IMR-90 (cell line): Measurements from ENCODE around the gene PLCL1. TPM values are rescaled to one million over a fixed set of nuclear protein-coding genes. Genes with fewer than 3 reads are reported as not detected.

ENCODE experiments used
- ATAC-seq: fragments of 200-7000 bp; cut with Tn5 transposase; 2 replicates; pipeline ENCODE4 v1.9.1; 2020; ENCODE audit warnings: low read depth, mild to moderate bottlenecking, moderate library complexity
- BruUV-seq: library from RNA; stranded (reverse); fragments of 400-500 nt; replicated peaks from 2 replicates; lab custom pipeline; 2021; lab: Mats Ljungman, UMichigan
- CTCF ChIA-PET: fragments of 300-600 bp; formaldehyde crosslinking; extraction: SDS; loops from one replicate; lab custom pipeline; 2021; ENCODE audit warnings: antibody characterized with exemption; lab: Yijun Ruan, JAX
- POLR2A ChIA-PET: fragments of 300-600 bp; sonication (Branson Sonifier 250); formaldehyde crosslinking; loops from one replicate; lab custom pipeline; 2022; ENCODE audit warnings: antibody characterized with exemption; ENCODE audit not compliant: unreplicated experiment; lab: Charles Lee
- DNase-seq: peaks from one replicate; pipeline ENCODE4 v3.0.0; 2013
- H2AFZ ChIP-seq: replicated peaks from 2 replicates; pipeline ENCODE3; 2013; ENCODE audit warnings: low read length, mild to moderate bottlenecking; ENCODE audit not compliant: poor library complexity
- H2AK5ac ChIP-seq: 2 replicates; pipeline ENCODE4 v1.6.1; 2013; ENCODE audit warnings: low read depth, low read length, inconsistent platforms
- H2AK9ac ChIP-seq: replicated peaks from 2 replicates; pipeline ENCODE3; 2013; ENCODE audit warnings: mild to moderate bottlenecking, low read depth, low read length, moderate library complexity; ENCODE audit not compliant: poor library complexity
- H2BK120ac ChIP-seq: 2 replicates; pipeline ENCODE4 v1.6.1; 2013; ENCODE audit warnings: low read depth, low read length, inconsistent platforms
- H2BK15ac ChIP-seq: 3 replicates; pipeline ENCODE4 v1.6.1; 2013; ENCODE audit warnings: low read depth, low read length, inconsistent platforms
- H2BK20ac ChIP-seq: 2 replicates; pipeline ENCODE4 v1.6.1; 2013; ENCODE audit warnings: low read depth, mild to moderate bottlenecking, inconsistent platforms, low read length, moderate library complexity
- H2BK5ac ChIP-seq: 2 replicates; pipeline ENCODE4 v1.6.1; 2013; ENCODE audit warnings: mild to moderate bottlenecking, low read depth, low read length, inconsistent platforms; ENCODE audit not compliant: poor library complexity, severe bottlenecking
- H3K14ac ChIP-seq: replicated peaks from 2 replicates; pipeline ENCODE4 v1.6.1; 2013; ENCODE audit warnings: low read depth, low read length, inconsistent platforms
- H3K18ac ChIP-seq: 2 replicates; pipeline ENCODE4 v1.6.1; 2013; ENCODE audit warnings: low read depth, low read length, control low read depth
- H3K23ac ChIP-seq: 2 replicates; pipeline ENCODE4 v1.6.1; 2013; ENCODE audit warnings: low read depth, low read length, inconsistent platforms
- H3K27ac ChIP-seq: 2 replicates; pipeline ENCODE4 v1.5.1; 2013; ENCODE audit warnings: mild to moderate bottlenecking, control low read depth, low read length; ENCODE audit not compliant: insufficient read depth
- H3K27me3 ChIP-seq: 2 replicates; pipeline ENCODE4 v1.6.1; 2013; ENCODE audit warnings: low read length; ENCODE audit not compliant: control insufficient read depth, insufficient read depth
- H3K36me3 ChIP-seq: 2 replicates; pipeline ENCODE4 v1.6.1; 2013; ENCODE audit warnings: low read length, mixed read lengths; ENCODE audit not compliant: control insufficient read depth, insufficient read depth
- H3K4ac ChIP-seq: 2 replicates; pipeline ENCODE4 v1.6.1; 2013; ENCODE audit warnings: low read depth, low read length, inconsistent platforms
- H3K4me1 ChIP-seq: 2 replicates; pipeline ENCODE4 v1.6.1; 2013; ENCODE audit warnings: low read length, mixed read lengths; ENCODE audit not compliant: control insufficient read depth, insufficient read depth
- H3K4me2 ChIP-seq: 2 replicates; pipeline ENCODE4 v1.6.1; 2013; ENCODE audit warnings: low read depth, mild to moderate bottlenecking, control low read depth, low read length, moderate library complexity
- H3K4me3 ChIP-seq: 2 replicates; pipeline ENCODE4 v1.5.1; 2013; ENCODE audit warnings: low read depth, mild to moderate bottlenecking, control low read depth, low read length, moderate library complexity; ENCODE audit not compliant: insufficient read depth
- H3K56ac ChIP-seq: 2 replicates; pipeline ENCODE4 v1.6.1; 2013; ENCODE audit warnings: low read length, inconsistent platforms; ENCODE audit not compliant: insufficient read depth; ENCODE audit errors: extremely low read depth
- H3K79me1 ChIP-seq, 2 experiments: 2 replicates each; pipeline ENCODE4 v1.6.1; 2013; ENCODE audit warnings: low read length in 2 of 2, inconsistent platforms in 1 of 2, low read depth in 1 of 2
- H3K9ac ChIP-seq: 2 replicates; pipeline ENCODE4 v1.6.1; 2013; ENCODE audit warnings: low read depth, low read length, control low read depth
- H3K9me1 ChIP-seq: 2 replicates; pipeline ENCODE4 v1.6.1; 2013; ENCODE audit warnings: low read length, inconsistent platforms; ENCODE audit not compliant: insufficient read depth
- H3K9me3 ChIP-seq: 2 replicates; pipeline ENCODE4 v1.6.1; 2013; ENCODE audit warnings: low read length; ENCODE audit not compliant: control insufficient read depth, insufficient read depth
- H4K20me1 ChIP-seq: 2 replicates; pipeline ENCODE4 v1.6.1; 2013; ENCODE audit warnings: low read length, inconsistent platforms; ENCODE audit not compliant: insufficient read depth
- H4K5ac ChIP-seq: 2 replicates; pipeline ENCODE4 v1.6.1; 2013; ENCODE audit warnings: mild to moderate bottlenecking, low read depth, low read length, control low read depth
- H4K8ac ChIP-seq, 2 experiments: 2 replicates each; pipeline ENCODE4 v1.6.1; 2013; ENCODE audit warnings: low read depth in 2 of 2, low read length in 2 of 2, control low read depth in 1 of 2, inconsistent platforms in 1 of 2
- H4K91ac ChIP-seq: 2 replicates; pipeline ENCODE4 v1.6.1; 2013; ENCODE audit warnings: low read depth, low read length, inconsistent platforms; ENCODE audit not compliant: insufficient read depth
- BHLHE40 ChIP-seq: fragments of 150-350 bp; IDR thresholded peaks from 2 replicates; pipeline ENCODE4 v1.6.1; 2016; ENCODE audit warnings: mild to moderate bottlenecking, low read depth, low read length
- FOS ChIP-seq: fragments of 150-350 bp; IDR thresholded peaks from 2 replicates; pipeline ENCODE4 v1.6.1; 2016; ENCODE audit warnings: low read depth, low read length
- MAFK ChIP-seq: IDR thresholded peaks from 2 replicates; pipeline ENCODE4 v1.6.1; 2012; ENCODE audit warnings: low read depth, low read length, improper control_type of control experiment
- MXI1 ChIP-seq: IDR thresholded peaks from 2 replicates; pipeline ENCODE4 v1.6.1; 2012; ENCODE audit warnings: low read depth, mild to moderate bottlenecking, low read length, moderate library complexity, borderline replicate concordance
- RFX5 ChIP-seq: IDR thresholded peaks from 2 replicates; pipeline ENCODE4 v1.8.0; 2012; ENCODE audit warnings: low read depth, mild to moderate bottlenecking, low read length, moderate library complexity
- WGBS, 2 experiments: methylation state at CpG; one replicate each; pipeline versions ENCODE4 v1.1.5 to v1.1.7; 2013; ENCODE audit warnings: missing lambda C conversion rate in 2 of 2; ENCODE audit not compliant: insufficient read length in 1 of 2; ENCODE audit errors: extremely low coverage in 2 of 2; 5-methylcytosine and 5-hydroxymethylcytosine counted together
- dilution Hi-C: fragments of 300-500 bp; cut with HindIII; formaldehyde crosslinking; loops from one replicate; pipeline ENCODE4 v1.14.3; 2018; ENCODE audit warnings: low sequenced_read_pairs; ENCODE audit not compliant: unreplicated experiment
- in situ Hi-C: fragments of 300-500 bp; cut with MboI; formaldehyde crosslinking; loops from 3 replicates; pipeline ENCODE4 v1.14.3; 2019; ENCODE audit warnings: low sequenced_read_pairs, inconsistent platforms, mixed read lengths
- intact Hi-C: fragments of 100-400 bp; cut with micrococcal nuclease; formaldehyde crosslinking; loops from 2 replicates; pipeline ENCODE4 v1.10.0; 2022
- polyA plus RNA-seq, 3 experiments: library from polyadenylated mRNA; depleted of rRNA; stranded (reverse); fragments of >200 nt; gene quantifications; 2 replicates each; pipeline ENCODE4 v1.2.3, GENCODE V29; 2012; ENCODE audit warnings: low replicate concordance in 1 of 3
- total RNA-seq: library from RNA; depleted of rRNA; stranded (reverse); fragments of >200 nt; gene quantifications from 2 replicates; pipeline ENCODE4 v1.2.3, GENCODE V29; 2012
- TF ChIP-seq, protein P1 (sequence below): fragments of 150-350 bp; IDR thresholded peaks from 2 replicates; pipeline ENCODE4 v1.6.1; 2017; ENCODE audit warnings: mild to moderate bottlenecking, antibody characterized with exemption, low read length, low read depth

Gene PLCL1
- total and polyA plus RNA-seq, 2 of the 4 experiments (the other 2 are of a cell fraction), result 0.14 to 0.18 TPM

DNA sequence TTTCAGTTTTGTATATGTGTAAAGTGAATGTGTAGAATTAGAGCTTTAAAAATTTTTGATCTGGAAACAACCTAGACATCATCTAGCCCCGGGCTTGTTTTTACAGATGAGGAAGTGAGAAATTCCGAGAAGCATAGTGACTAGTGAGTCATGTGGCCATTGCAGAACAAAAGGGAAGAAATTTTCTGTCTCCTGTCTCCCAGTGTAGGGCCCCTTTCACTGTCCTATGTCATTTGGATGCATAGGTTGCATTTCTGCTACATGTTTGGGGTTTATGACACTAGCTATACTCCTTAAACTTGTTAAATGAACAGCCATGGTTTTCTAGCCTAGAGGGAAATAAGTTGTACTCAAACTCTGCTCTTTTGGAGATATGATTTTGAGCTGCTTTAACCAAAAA lies 84.6 kb downstream of the PLCL1 start:
- H3K23ac ChIP-seq, result peak overlapping the region; percentile 75; the same call in 1 of the 2 replicates
- intact Hi-C loops (no loop called here), dilution Hi-C loops (no loop called here), in situ Hi-C loops (no loop called here)
- H4K20me1 ChIP-seq, result no peaks in the 10 kb centered on the region
- H2AFZ ChIP-seq, result no peak overlapping the region
- H3K18ac ChIP-seq, result peak overlapping the region; percentile 90
- H3K14ac ChIP-seq, result no peak overlapping the region; the same call in 1 of the 2 replicates
- no peak overlapping the region for H4K91ac ChIP-seq
- H4K5ac ChIP-seq, result peak overlapping the region; percentile 88
- H2BK15ac ChIP-seq, result no peak overlapping the region
- peak overlapping the region; percentile 55 for H2BK20ac ChIP-seq
- peaks cover 3% of the 10 kb centered on the region for H3K4me1 ChIP-seq
- H3K9me1 ChIP-seq, result no peaks in the 10 kb centered on the region; the same call in 1 of the 2 replicates
- no peaks in the 10 kb centered on the region for H3K27me3 ChIP-seq
- H3K36me3 ChIP-seq, result no peaks in the 10 kb centered on the region
- H3K79me1 ChIP-seq, result no peaks in the 10 kb centered on the region
- 0 out of 2 replicates have a peak overlapping the region, but pooled peaks have one; percentile 77 for H2BK120ac ChIP-seq
- no peak overlapping the region for H2AK5ac ChIP-seq
- WGBS, 2 experiments, result no CpG with 5 or more reads among the region's 2 CpGs
- H3K4me3 ChIP-seq, result no peak overlapping the region
- no peak overlapping the region for H2BK5ac ChIP-seq
- H3K9me3 ChIP-seq, result no peaks in the 10 kb centered on the region
- TF ChIP-seq MXI1 (no peak), FOS (no peak), RFX5 (peak; percentile 89), MAFK (no peak), BHLHE40 (no peak)
- TF ChIP-seq, protein P1, sequence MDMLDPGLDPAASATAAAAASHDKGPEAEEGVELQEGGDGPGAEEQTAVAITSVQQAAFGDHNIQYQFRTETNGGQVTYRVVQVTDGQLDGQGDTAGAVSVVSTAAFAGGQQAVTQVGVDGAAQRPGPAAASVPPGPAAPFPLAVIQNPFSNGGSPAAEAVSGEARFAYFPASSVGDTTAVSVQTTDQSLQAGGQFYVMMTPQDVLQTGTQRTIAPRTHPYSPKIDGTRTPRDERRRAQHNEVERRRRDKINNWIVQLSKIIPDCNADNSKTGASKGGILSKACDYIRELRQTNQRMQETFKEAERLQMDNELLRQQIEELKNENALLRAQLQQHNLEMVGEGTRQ, result peak; percentile 52
- no TSS peak for BruUV-seq
- H3K4me2 ChIP-seq, result peak overlapping the region; percentile 86
- peak; percentile 64 for DNase-seq
- no peak overlapping the region for H2AK9ac ChIP-seq
- ChIA-PET CTCF (interaction anchor here (1.0 kb wide), 1 partner anchor 76 kb away, joined by 4 read pairs; no protein-coding TSS in a partner anchor), POLR2A (no interaction called here)
- ATAC-seq, result peak; percentile 80
- no peak overlapping the region for H3K56ac ChIP-seq
- no peak overlapping the region; a peak in 1 of 4 replicates for H4K8ac ChIP-seq
- H3K9ac ChIP-seq, result no peak overlapping the region
- H3K4ac ChIP-seq, result no peak overlapping the region
- H3K27ac ChIP-seq, result no peak overlapping the region
